PC-3 (cell line): Measurements from ENCODE around the gene KCNA2. TPM values are rescaled to one million over a fixed set of nuclear protein-coding genes. Genes with fewer than 3 reads are reported as not detected.

Source experiments
- ATAC-seq: fragments of 200-7000 bp; cut with Tn5 transposase; 2 replicates; pipeline ENCODE4 v1.9.1; 2020; ENCODE audit warnings: mild to moderate bottlenecking, moderate library complexity
- BruUV-seq: library from RNA; stranded (reverse); fragments of 400-500 nt; replicated peaks from 2 replicates; lab custom pipeline; 2021; lab: Mats Ljungman, UMichigan
- CTCF ChIA-PET: fragments of 300-600 bp; sonication (Branson Sonifier 250); formaldehyde crosslinking; loops from one replicate; lab custom pipeline; 2022; ENCODE audit warnings: antibody characterized with exemption; lab: Charles Lee
- POLR2A ChIA-PET: fragments of 300-600 bp; sonication (Branson Sonifier 250); formaldehyde crosslinking; loops from one replicate; lab custom pipeline; 2022; ENCODE audit warnings: antibody characterized with exemption; ENCODE audit not compliant: unreplicated experiment; lab: Charles Lee
- DNase-seq: peaks from one replicate; pipeline ENCODE4 v3.0.0-alpha.2; 2015
- H2AFZ ChIP-seq: fragments of 300-600 bp; sonication (generic); 2 replicates; pipeline ENCODE4 v1.6.0; 2016; ENCODE audit warnings: antibody characterized with exemption, low read length
- H3F3A ChIP-seq: fragments of 300-600 bp; sonication (generic); one replicate; pipeline ENCODE4 v1.6.0; 2017; ENCODE audit warnings: antibody characterized with exemption, low read length, control low read depth, mild to moderate bottlenecking; ENCODE audit not compliant: unreplicated experiment
- H3K27ac ChIP-seq: fragments of 300-600 bp; sonication (generic); 2 replicates; pipeline ENCODE4 v1.5.1; 2016; ENCODE audit warnings: mild to moderate bottlenecking, low read length
- H3K27me3 ChIP-seq: fragments of 300-600 bp; sonication (generic); 2 replicates; pipeline ENCODE4 v1.6.1; 2016; ENCODE audit warnings: low read length, mixed read lengths
- H3K36me3 ChIP-seq: fragments of 300-600 bp; sonication (generic); 2 replicates; pipeline ENCODE4 v1.6.1; 2016; ENCODE audit warnings: low read depth, mixed run types, low read length, mixed read lengths
- H3K4me1 ChIP-seq: fragments of 300-600 bp; sonication (generic); 2 replicates; pipeline ENCODE4 v1.5.1; 2016; ENCODE audit warnings: low read length; ENCODE audit not compliant: insufficient read depth
- H3K4me2 ChIP-seq: fragments of 300-600 bp; sonication (generic); 2 replicates; pipeline ENCODE4 v1.6.0; 2016; ENCODE audit warnings: low read length
- H3K4me3 ChIP-seq: fragments of 300-600 bp; sonication (generic); 2 replicates; pipeline ENCODE4 v1.5.1; 2016; ENCODE audit warnings: mild to moderate bottlenecking, low read length, mixed read lengths
- H3K79me2 ChIP-seq: fragments of 300-600 bp; sonication (generic); 2 replicates; pipeline ENCODE4 v1.6.1; 2017; ENCODE audit warnings: low read length, mixed read lengths
- H3K9ac ChIP-seq: fragments of 300-600 bp; sonication (generic); 2 replicates; pipeline ENCODE4 v1.6.0; 2016; ENCODE audit warnings: mild to moderate bottlenecking, low read length
- H3K9me2 ChIP-seq: fragments of 300-600 bp; sonication (generic); replicated peaks from 2 replicates; pipeline ENCODE4 v1.6.1; 2016; ENCODE audit warnings: mixed run types, low read length, mixed read lengths
- H3K9me3 ChIP-seq: fragments of 300-600 bp; sonication (generic); 2 replicates; pipeline ENCODE4 v1.6.1; 2016; ENCODE audit warnings: low read length, mixed read lengths
- H4K20me1 ChIP-seq: fragments of 300-600 bp; sonication (generic); 2 replicates; pipeline ENCODE4 v1.6.1; 2016; ENCODE audit warnings: low read length, mixed read lengths
- EZH2 ChIP-seq: fragments of 300-600 bp; sonication (generic); IDR thresholded peaks from one replicate; pipeline ENCODE4 v1.6.1; 2017; ENCODE audit warnings: antibody characterized with exemption, mild to moderate bottlenecking, low read length; ENCODE audit not compliant: unreplicated experiment
- EZH2phosphoT487 ChIP-seq: fragments of 300-600 bp; sonication (generic); IDR thresholded peaks from 2 replicates; pipeline ENCODE4 v1.6.1; 2018; ENCODE audit warnings: mild to moderate bottlenecking, antibody characterized with exemption, low read length, borderline replicate concordance
- intact Hi-C: fragments of 100-400 bp; cut with micrococcal nuclease; formaldehyde crosslinking; loops from 2 replicates; pipeline ENCODE4 v1.9.0; 2023
- total RNA-seq: library from RNA; depleted of rRNA; stranded (reverse); fragments of >200 nt; gene quantifications from 2 replicates; pipeline ENCODE4 v1.2.3, GENCODE V29; 2014
- TF ChIP-seq, protein P1 (sequence below): fragments of 300-600 bp; sonication (generic); conservative IDR thresholded peaks from 2 replicates; pipeline ENCODE4 v1.5.1; 2017; ENCODE audit warnings: antibody characterized with exemption, low read depth, mild to moderate bottlenecking, low read length

KCNA2 gene
- total RNA-seq, 1 experiment from 2014 or later: not detected

- BruUV-seq: no TSS peak
- no peak overlapping the region for H3K4me3 ChIP-seq
- H3K9ac ChIP-seq: no peak overlapping the region
- no peaks in the 10 kb centered on the region for H3K4me1 ChIP-seq
- no peaks in the 10 kb centered on the region for H3K9me3 ChIP-seq
- TF ChIP-seq, protein P1, sequence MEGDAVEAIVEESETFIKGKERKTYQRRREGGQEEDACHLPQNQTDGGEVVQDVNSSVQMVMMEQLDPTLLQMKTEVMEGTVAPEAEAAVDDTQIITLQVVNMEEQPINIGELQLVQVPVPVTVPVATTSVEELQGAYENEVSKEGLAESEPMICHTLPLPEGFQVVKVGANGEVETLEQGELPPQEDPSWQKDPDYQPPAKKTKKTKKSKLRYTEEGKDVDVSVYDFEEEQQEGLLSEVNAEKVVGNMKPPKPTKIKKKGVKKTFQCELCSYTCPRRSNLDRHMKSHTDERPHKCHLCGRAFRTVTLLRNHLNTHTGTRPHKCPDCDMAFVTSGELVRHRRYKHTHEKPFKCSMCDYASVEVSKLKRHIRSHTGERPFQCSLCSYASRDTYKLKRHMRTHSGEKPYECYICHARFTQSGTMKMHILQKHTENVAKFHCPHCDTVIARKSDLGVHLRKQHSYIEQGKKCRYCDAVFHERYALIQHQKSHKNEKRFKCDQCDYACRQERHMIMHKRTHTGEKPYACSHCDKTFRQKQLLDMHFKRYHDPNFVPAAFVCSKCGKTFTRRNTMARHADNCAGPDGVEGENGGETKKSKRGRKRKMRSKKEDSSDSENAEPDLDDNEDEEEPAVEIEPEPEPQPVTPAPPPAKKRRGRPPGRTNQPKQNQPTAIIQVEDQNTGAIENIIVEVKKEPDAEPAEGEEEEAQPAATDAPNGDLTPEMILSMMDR: no peak
- TF ChIP-seq EZH2phosphoT487 (no peak), EZH2 (no peak)
- H3K9me2 ChIP-seq: no peaks in the 10 kb centered on the region
- no peak overlapping the region for H3K4me2 ChIP-seq
- intact Hi-C loops: no loop called here
- H3K27me3 ChIP-seq: peaks cover 54% of the 10 kb centered on the region
- H2AFZ ChIP-seq: no peak overlapping the region
- POLR2A ChIA-PET: no interaction called here
- no peak overlapping the region for H3K27ac ChIP-seq
- no peaks in the 10 kb centered on the region for H4K20me1 ChIP-seq
- no peaks in the 10 kb centered on the region for H3K36me3 ChIP-seq
- DNase-seq: no peak
- no peak for ATAC-seq
- CTCF ChIA-PET: no interaction called here
- no peaks in the 10 kb centered on the region for H3F3A ChIP-seq
- no peaks in the 10 kb centered on the region for H3K79me2 ChIP-seq
Measured at GRCh38 chr1:110593902-110594301, 12.3 kb downstream of the KCNA2 start.

DNA sequence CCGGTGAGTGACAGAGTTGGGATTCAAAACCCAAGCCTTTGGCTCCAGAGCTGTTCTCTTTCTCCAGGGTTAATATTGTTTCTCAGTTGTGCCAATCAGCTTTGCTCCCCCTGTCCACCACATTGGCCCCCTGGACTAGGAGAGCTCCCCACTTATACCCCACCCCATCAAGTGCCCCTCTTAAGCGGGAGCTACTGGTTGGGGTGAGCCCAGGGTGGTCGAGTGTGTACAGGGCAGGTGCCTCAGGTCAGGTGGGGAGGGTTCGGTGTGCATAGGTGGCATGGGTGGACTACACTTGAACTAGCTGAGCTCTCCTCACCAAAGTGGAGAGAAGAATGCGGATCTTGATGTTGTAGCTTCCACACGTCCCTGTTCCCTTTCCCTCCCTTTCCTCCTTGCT lies 14.2 kb downstream of the KCNA2 start:
- Histone ChIP-seq H3K36me3 (no peaks in the 10 kb centered on the region), H3F3A (no peaks in the 10 kb centered on the region), H3K9me3 (no peaks in the 10 kb centered on the region), H3K4me1 (no peaks in the 10 kb centered on the region), H2AFZ (no peak overlapping the region), H3K79me2 (no peaks in the 10 kb centered on the region), H3K27me3 (peaks cover 58% of the 10 kb centered on the region), H3K4me3 (no peak overlapping the region), H3K9me2 (no peaks in the 10 kb centered on the region), H3K9ac (no peak overlapping the region), H3K4me2 (no peak overlapping the region), H3K27ac (no peak overlapping the region), H4K20me1 (no peaks in the 10 kb centered on the region)
- CTCF ChIA-PET: no interaction called here
- ATAC-seq (no peak), DNase-seq (no peak)
- TF ChIP-seq, protein P1: no peak
- TF ChIP-seq EZH2phosphoT487: no peak
- TF ChIP-seq EZH2: no peak
- no TSS peak for BruUV-seq
- intact Hi-C loops: no loop called here
- POLR2A ChIA-PET: no interaction called here

GRCh38 chr1:110588991-110589390 lies 17.2 kb downstream of the KCNA2 start:
- Histone ChIP-seq H4K20me1 (no peaks in the 10 kb centered on the region), H2AFZ (no peak overlapping the region), H3K4me1 (no peaks in the 10 kb centered on the region), H3K9me3 (no peaks in the 10 kb centered on the region), H3K9me2 (no peaks in the 10 kb centered on the region), H3K9ac (no peak overlapping the region), H3K4me2 (no peak overlapping the region), H3F3A (no peaks in the 10 kb centered on the region), H3K27me3 (peaks cover 68% of the 10 kb centered on the region), H3K4me3 (no peak overlapping the region), H3K27ac (no peak overlapping the region), H3K36me3 (no peaks in the 10 kb centered on the region), H3K79me2 (no peaks in the 10 kb centered on the region)
- TF ChIP-seq EZH2phosphoT487 (no peak), EZH2 (no peak)
- TF ChIP-seq, protein P1: no peak
- ChIA-PET CTCF (no interaction called here), POLR2A (no interaction called here)
- ATAC-seq (no peak), DNase-seq (no peak)
- intact Hi-C loops: no loop called here
- no TSS peak for BruUV-seq
